ENCODE measurements around the gene LHFPL3. TPM values are rescaled to one million over a fixed set of nuclear protein-coding genes. Genes with fewer than 3 reads are reported as not detected.

The LHFPL3 gene
- total RNA-seq, 1 experiment from 2014 or later, result not detected

DNA sequence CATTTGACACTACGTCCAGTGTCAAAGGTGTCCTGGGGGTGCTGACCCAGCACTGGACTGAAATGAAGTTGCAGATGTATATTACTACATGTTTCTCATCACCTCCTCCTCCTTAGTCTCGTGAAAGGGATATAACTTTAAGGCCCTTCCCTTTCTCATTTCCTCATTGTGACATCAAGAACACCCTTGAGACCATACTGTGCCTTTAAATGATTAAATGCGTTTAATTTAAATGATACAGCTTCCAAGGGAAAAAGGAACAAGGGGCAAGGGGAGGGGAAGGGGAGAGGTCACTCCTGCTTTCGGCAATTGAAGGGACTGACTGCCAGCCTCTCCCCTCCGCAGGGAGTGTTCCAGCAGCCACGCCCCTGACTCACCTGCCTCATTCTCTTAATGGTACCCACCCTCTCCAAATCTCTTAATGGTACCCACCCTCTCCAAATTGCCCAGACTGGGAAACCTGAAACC is 605.2 kb downstream of the LHFPL3 start:
- H3K27ac ChIP-seq (ENCODE audit: low read depth, low read length, poor library complexity, severe bottlenecking), result no peak overlapping the region
- ChIA-PET CTCF (no interaction called here), POLR2A (ENCODE audit: low non-redundant PET) (no interaction called here)
- no peaks in the 10 kb centered on the region for H3K36me3 ChIP-seq (ENCODE audit: insufficient read depth, low read length, poor library complexity, severe bottlenecking)
- H3K9me3 ChIP-seq (ENCODE audit: low read depth, low read length, poor library complexity, severe bottlenecking), result no peaks in the 10 kb centered on the region
- no peaks in the 10 kb centered on the region for H3K27me3 ChIP-seq (replicated peaks; ENCODE audit: insufficient read depth, low read depth, low read length, poor library complexity)
- H3K4me1 ChIP-seq (ENCODE audit: insufficient read depth, low read length, poor library complexity, severe bottlenecking), result peaks cover 10% of the 10 kb centered on the region
- DNase-seq (ENCODE audit: low spot score), result no peak
- H3K4me3 ChIP-seq (ENCODE audit: low read depth, low read length, poor library complexity, severe bottlenecking), result no peak overlapping the region
- no peak for TF ChIP-seq EZH2 (IDR thresholded peaks at IDR 0.05; ENCODE audit: borderline replicate concordance, low read depth, low read length, poor library complexity, severe bottlenecking)
- TF ChIP-seq, protein P1, sequence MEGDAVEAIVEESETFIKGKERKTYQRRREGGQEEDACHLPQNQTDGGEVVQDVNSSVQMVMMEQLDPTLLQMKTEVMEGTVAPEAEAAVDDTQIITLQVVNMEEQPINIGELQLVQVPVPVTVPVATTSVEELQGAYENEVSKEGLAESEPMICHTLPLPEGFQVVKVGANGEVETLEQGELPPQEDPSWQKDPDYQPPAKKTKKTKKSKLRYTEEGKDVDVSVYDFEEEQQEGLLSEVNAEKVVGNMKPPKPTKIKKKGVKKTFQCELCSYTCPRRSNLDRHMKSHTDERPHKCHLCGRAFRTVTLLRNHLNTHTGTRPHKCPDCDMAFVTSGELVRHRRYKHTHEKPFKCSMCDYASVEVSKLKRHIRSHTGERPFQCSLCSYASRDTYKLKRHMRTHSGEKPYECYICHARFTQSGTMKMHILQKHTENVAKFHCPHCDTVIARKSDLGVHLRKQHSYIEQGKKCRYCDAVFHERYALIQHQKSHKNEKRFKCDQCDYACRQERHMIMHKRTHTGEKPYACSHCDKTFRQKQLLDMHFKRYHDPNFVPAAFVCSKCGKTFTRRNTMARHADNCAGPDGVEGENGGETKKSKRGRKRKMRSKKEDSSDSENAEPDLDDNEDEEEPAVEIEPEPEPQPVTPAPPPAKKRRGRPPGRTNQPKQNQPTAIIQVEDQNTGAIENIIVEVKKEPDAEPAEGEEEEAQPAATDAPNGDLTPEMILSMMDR (conservative IDR thresholded peaks at IDR 0.05; ENCODE audit: low read depth, low read length), result no peak
- intact Hi-C loops (cut with micrococcal nuclease; ENCODE audit: unreplicated experiment), result loop anchor here (5.0 kb wide), 1 partner anchor 409 kb away; no protein-coding TSS in a partner anchor
- BruUV-seq (replicated peaks), result no TSS peak

DNA sequence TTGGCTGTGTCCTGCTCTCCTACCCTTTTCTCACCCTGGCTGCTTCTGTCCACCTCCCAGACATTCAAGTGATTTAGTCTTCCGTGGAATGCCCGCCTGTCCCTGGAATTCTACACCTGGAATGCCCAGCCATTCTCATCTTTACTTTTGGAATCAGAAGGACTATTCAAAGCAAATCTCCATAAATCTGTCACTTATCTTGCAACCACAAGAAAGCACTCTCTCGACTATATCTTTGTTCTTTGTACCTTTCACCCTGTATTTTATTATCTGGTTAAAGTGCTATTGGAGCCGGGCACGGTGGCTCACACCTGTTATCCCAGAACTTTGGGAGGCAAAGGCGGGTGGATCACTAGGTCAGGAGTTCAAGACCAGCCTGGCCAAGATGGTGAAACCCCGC is 606.3 kb downstream of the LHFPL3 start:
- H3K4me3 ChIP-seq (ENCODE audit: low read depth, low read length, poor library complexity, severe bottlenecking), result no peak overlapping the region
- intact Hi-C loops (cut with micrococcal nuclease; ENCODE audit: unreplicated experiment), result loop anchor here (5.0 kb wide), 1 partner anchor 408 kb away; no protein-coding TSS in a partner anchor
- ChIA-PET POLR2A (ENCODE audit: low non-redundant PET) (no interaction called here), CTCF (no interaction called here)
- DNase-seq (ENCODE audit: low spot score), result no peak
- H3K9me3 ChIP-seq (ENCODE audit: low read depth, low read length, poor library complexity, severe bottlenecking), result no peaks in the 10 kb centered on the region
- no peak overlapping the region for H3K27ac ChIP-seq (ENCODE audit: low read depth, low read length, poor library complexity, severe bottlenecking)
- no peaks in the 10 kb centered on the region for H3K27me3 ChIP-seq (replicated peaks; ENCODE audit: insufficient read depth, low read depth, low read length, poor library complexity)
- no TSS peak for BruUV-seq (replicated peaks)
- H3K36me3 ChIP-seq (ENCODE audit: insufficient read depth, low read length, poor library complexity, severe bottlenecking), result no peaks in the 10 kb centered on the region
- no peak for TF ChIP-seq EZH2 (IDR thresholded peaks at IDR 0.05; ENCODE audit: borderline replicate concordance, low read depth, low read length, poor library complexity, severe bottlenecking)
- TF ChIP-seq, protein P1 (conservative IDR thresholded peaks at IDR 0.05; ENCODE audit: low read depth, low read length), result no peak
- peaks cover 10% of the 10 kb centered on the region for H3K4me1 ChIP-seq (ENCODE audit: insufficient read depth, low read length, poor library complexity, severe bottlenecking)

DNA sequence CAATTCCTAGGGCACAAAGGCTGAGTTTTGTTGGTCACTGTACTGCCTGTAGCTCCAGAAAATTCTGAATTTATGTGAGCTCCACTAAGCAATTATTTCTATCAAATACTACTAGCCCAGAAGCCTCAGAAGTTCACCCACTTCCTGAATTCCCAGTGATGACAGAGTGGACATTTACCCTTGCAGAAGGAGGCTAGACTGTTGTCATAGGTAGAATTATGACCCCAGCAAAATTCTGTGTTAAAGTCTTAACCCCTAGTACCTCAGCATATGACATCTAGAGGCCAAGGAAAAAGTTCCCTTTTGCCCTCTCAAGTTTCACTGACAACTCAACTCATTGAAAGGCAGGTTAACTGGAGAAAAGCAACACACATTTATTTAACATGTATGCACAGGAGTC is 606.9 kb downstream of the LHFPL3 start:
- Histone ChIP-seq H3K4me1 (ENCODE audit: insufficient read depth, low read length, poor library complexity, severe bottlenecking) (peaks cover 10% of the 10 kb centered on the region), H3K27ac (ENCODE audit: low read depth, low read length, poor library complexity, severe bottlenecking) (no peak overlapping the region), H3K36me3 (ENCODE audit: insufficient read depth, low read length, poor library complexity, severe bottlenecking) (no peaks in the 10 kb centered on the region), H3K27me3 (replicated peaks; ENCODE audit: insufficient read depth, low read depth, low read length, poor library complexity) (no peaks in the 10 kb centered on the region), H3K4me3 (ENCODE audit: low read depth, low read length, poor library complexity, severe bottlenecking) (no peak overlapping the region), H3K9me3 (ENCODE audit: low read depth, low read length, poor library complexity, severe bottlenecking) (no peaks in the 10 kb centered on the region)
- CTCF ChIA-PET, result no interaction called here
- TF ChIP-seq, protein P1 (conservative IDR thresholded peaks at IDR 0.05; ENCODE audit: low read depth, low read length), result no peak
- no peak for TF ChIP-seq EZH2 (IDR thresholded peaks at IDR 0.05; ENCODE audit: borderline replicate concordance, low read depth, low read length, poor library complexity, severe bottlenecking)
- POLR2A ChIA-PET (ENCODE audit: low non-redundant PET), result no interaction called here
- BruUV-seq (replicated peaks), result no TSS peak
- intact Hi-C loops (cut with micrococcal nuclease; ENCODE audit: unreplicated experiment), result no loop called here
- DNase-seq (ENCODE audit: low spot score), result no peak

All from A673 (cell line).